Keratinocyte (primary cell): Measurements from ENCODE around the gene ETV1. TPM values are rescaled to one million over a fixed set of nuclear protein-coding genes. Genes with fewer than 3 reads are reported as not detected.

Experiments used
- DNase-seq: peaks from one replicate; pipeline ENCODE4 v3.0.0-alpha.2; 2011; ENCODE audit warnings: low read depth, missing footprints, low spot score
- FAIRE-seq: peaks from 2 replicates; lab custom pipeline; 2011; peaks lifted over from hg19 to GRCh38; lab: Jason Lieb, UNC
- H2AFZ ChIP-seq: 2 replicates; pipeline ENCODE4 v1.6.0; 2012; ENCODE audit warnings: low read length, control low read depth, inconsistent platforms; ENCODE audit not compliant: control insufficient read depth
- H3K27ac ChIP-seq: 2 replicates; pipeline ENCODE4 v1.5.1; 2011; ENCODE audit warnings: low read length; ENCODE audit not compliant: control insufficient read depth, insufficient read depth
- H3K27me3 ChIP-seq: 3 replicates; pipeline ENCODE4 v1.6.0; 2011; ENCODE audit warnings: low read length; ENCODE audit not compliant: control insufficient read depth, insufficient read depth; ENCODE audit errors: extremely low read depth
- H3K36me3 ChIP-seq, 2 experiments: 2 replicates in 1 of 2; 3 replicates in 1 of 2; pipeline ENCODE4 v1.5.1; 2011; ENCODE audit warnings: low read length in 2 of 2, mild to moderate bottlenecking in 1 of 2; ENCODE audit not compliant: control insufficient read depth in 2 of 2, insufficient read depth in 2 of 2; ENCODE audit errors: extremely low read depth in 1 of 2
- H3K4me1 ChIP-seq: 3 replicates; pipeline ENCODE4 v1.5.1; 2011; ENCODE audit warnings: low read length; ENCODE audit not compliant: control insufficient read depth, insufficient read depth; ENCODE audit errors: extremely low read depth
- H3K4me2 ChIP-seq: 3 replicates; pipeline ENCODE4 v1.6.0; 2011; ENCODE audit warnings: low read depth, low read length; ENCODE audit not compliant: control insufficient read depth, insufficient read depth; ENCODE audit errors: extremely low read depth
- H3K4me3 ChIP-seq, 3 experiments: fragments of 200-600 bp in 1 of 3; sonication (generic) in 1 of 3; 2 replicates in 2 of 3; 3 replicates in 1 of 3; pipeline ENCODE4 v1.5.1; 2011 to 2016; ENCODE audit warnings: low read length in 3 of 3, mild to moderate bottlenecking in 3 of 3, control low read depth in 2 of 3, inconsistent platforms in 1 of 3, low read depth in 1 of 3, mixed read lengths in 1 of 3, mixed run types in 1 of 3, moderate library complexity in 1 of 3; ENCODE audit not compliant: control insufficient read depth in 2 of 3, insufficient read depth in 2 of 3; ENCODE audit errors: extremely low read depth in 1 of 3
- H3K79me2 ChIP-seq: 2 replicates; pipeline ENCODE4 v1.6.0; 2012; ENCODE audit warnings: low read length; ENCODE audit not compliant: control insufficient read depth, insufficient read depth
- H3K9ac ChIP-seq: 3 replicates; pipeline ENCODE4 v1.6.0; 2011; ENCODE audit warnings: low read length; ENCODE audit not compliant: control insufficient read depth, insufficient read depth; ENCODE audit errors: extremely low read depth
- H3K9me1 ChIP-seq: 3 replicates; pipeline ENCODE4 v1.6.0; 2011; ENCODE audit warnings: low read length; ENCODE audit not compliant: control insufficient read depth, insufficient read depth; ENCODE audit errors: extremely low read depth
- H3K9me3 ChIP-seq: 2 replicates; pipeline ENCODE4 v1.5.1; 2012; ENCODE audit warnings: low read depth, low read length; ENCODE audit not compliant: control insufficient read depth
- H4K20me1 ChIP-seq: 3 replicates; pipeline ENCODE4 v1.6.0; 2011; ENCODE audit warnings: low read length; ENCODE audit not compliant: control insufficient read depth, insufficient read depth; ENCODE audit errors: extremely low read depth
- EZH2 ChIP-seq: IDR thresholded peaks from one replicate; pipeline ENCODE4 v1.6.1; 2012; ENCODE audit warnings: inconsistent platforms, mild to moderate bottlenecking, low read length, moderate library complexity
- dilution Hi-C: fragments of 300-500 bp; cut with MboI; formaldehyde crosslinking; loops from one replicate; pipeline ENCODE4 v1.7.0; 2020; ENCODE audit warnings: low sequenced_read_pairs; ENCODE audit not compliant: extremely low pct_ligation_motif_present
- polyA plus RNA-seq, 5 experiments: library from polyadenylated mRNA; depleted of rRNA in 3 of 5; stranded (reverse) in 3 of 5; stranded (forward) in 1 of 5; unstranded in 1 of 5; fragments of >200 nt; gene quantifications; 1 replicate in 1 of 5; 2 replicates in 3 of 5; 3 replicates in 1 of 5; pipeline versions ENCODE4 v1.2.1 to v1.2.3, GENCODE V29; 2011 to 2012; ENCODE audit warnings: missing spikeins in 2 of 5, low read depth in 1 of 5, low replicate concordance in 1 of 5
- TF ChIP-seq, protein P1 (sequence below), 3 experiments: IDR thresholded peaks in 1 of 3; conservative IDR thresholded peaks in 1 of 3; optimal IDR thresholded peaks in 1 of 3; 2 replicates in 2 of 3; 3 replicates in 1 of 3; pipeline versions ENCODE3 to v1.5.1; 2011; ENCODE audit warnings: low read length in 3 of 3, mild to moderate bottlenecking in 3 of 3, moderate library complexity in 2 of 3, control low read depth in 1 of 3, inconsistent platforms in 1 of 3; ENCODE audit not compliant: insufficient read depth in 2 of 3; ENCODE audit errors: extremely low read depth in 1 of 3

The ETV1 gene
- polyA plus RNA-seq, 1 donor (not counting 4 experiments of a cell fraction or from before 2014, with no cell fraction given) = 5.0 TPM

DNA sequence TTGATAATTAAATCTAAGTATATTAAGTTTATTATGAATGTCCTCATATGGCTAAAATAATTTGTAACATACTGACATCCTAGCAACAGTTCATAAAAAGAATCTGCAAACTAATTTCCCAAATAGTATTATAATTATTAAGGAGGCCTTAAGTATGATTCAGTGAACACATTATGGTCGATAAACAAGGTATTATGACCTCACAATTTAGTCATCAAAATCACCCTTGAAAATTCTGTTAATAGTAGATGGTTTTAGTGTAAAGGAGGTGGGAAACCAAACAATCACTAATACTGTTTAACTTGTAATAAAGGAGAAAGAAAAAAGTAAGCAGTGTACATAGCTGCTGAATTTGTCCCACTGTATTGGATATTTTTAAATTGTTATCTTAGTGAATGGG, 2.1 kb downstream of the ETV1 start:
- no peaks in the 10 kb centered on the region for H3K79me2 ChIP-seq
- no peak overlapping the region for H3K27ac ChIP-seq
- no peak overlapping the region for H3K9ac ChIP-seq
- H3K4me1 ChIP-seq = peaks cover 13% of the 10 kb centered on the region
- TF ChIP-seq EZH2 = no peak
- TF ChIP-seq, protein P1, sequence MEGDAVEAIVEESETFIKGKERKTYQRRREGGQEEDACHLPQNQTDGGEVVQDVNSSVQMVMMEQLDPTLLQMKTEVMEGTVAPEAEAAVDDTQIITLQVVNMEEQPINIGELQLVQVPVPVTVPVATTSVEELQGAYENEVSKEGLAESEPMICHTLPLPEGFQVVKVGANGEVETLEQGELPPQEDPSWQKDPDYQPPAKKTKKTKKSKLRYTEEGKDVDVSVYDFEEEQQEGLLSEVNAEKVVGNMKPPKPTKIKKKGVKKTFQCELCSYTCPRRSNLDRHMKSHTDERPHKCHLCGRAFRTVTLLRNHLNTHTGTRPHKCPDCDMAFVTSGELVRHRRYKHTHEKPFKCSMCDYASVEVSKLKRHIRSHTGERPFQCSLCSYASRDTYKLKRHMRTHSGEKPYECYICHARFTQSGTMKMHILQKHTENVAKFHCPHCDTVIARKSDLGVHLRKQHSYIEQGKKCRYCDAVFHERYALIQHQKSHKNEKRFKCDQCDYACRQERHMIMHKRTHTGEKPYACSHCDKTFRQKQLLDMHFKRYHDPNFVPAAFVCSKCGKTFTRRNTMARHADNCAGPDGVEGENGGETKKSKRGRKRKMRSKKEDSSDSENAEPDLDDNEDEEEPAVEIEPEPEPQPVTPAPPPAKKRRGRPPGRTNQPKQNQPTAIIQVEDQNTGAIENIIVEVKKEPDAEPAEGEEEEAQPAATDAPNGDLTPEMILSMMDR (optimal IDR thresholded peaks at IDR 0.05 in 1 of 3, IDR thresholded peaks at IDR 0.05 in 1 of 3, conservative IDR thresholded peaks at IDR 0.05 in 1 of 3; ENCODE audit: extremely low read depth in 1 of 3, insufficient read depth in 2 of 3, low read length in 3 of 3) = no peak
- H2AFZ ChIP-seq = no peak overlapping the region
- DNase-seq = no peak
- H3K9me3 ChIP-seq = no peaks in the 10 kb centered on the region
- H3K4me3 ChIP-seq = no peak overlapping the region
- no peaks in the 10 kb centered on the region for H4K20me1 ChIP-seq
- no peaks in the 10 kb centered on the region for H3K27me3 ChIP-seq
- H3K9me1 ChIP-seq = no peaks in the 10 kb centered on the region
- H3K36me3 ChIP-seq = no peaks in the 10 kb centered on the region
- dilution Hi-C loops = no loop called here
- no peak for FAIRE-seq
- H3K4me2 ChIP-seq = no peak overlapping the region

DNA sequence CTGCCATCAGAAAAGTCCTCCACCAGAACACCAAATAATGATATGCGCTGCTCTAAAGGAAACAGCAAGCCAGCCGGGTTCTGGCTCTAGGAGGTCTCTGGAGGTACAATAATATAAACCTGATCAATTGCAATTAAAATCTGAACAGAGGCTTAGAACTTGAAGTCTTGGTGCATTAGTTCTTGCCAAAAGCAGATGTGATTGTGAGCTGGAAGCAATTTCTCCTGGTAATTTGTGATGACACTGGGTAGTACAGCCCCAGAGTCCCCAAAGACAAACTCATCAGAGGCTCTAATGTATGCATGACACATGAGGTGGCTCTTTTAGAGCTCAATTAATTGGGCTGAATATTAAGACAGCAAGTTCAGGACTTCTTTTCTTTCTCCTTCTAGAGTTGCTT, 3.3 kb downstream of the ETV1 start:
- H3K4me3 ChIP-seq = no peak overlapping the region
- no peaks in the 10 kb centered on the region for H3K79me2 ChIP-seq
- no peak for TF ChIP-seq EZH2
- TF ChIP-seq, protein P1 (optimal IDR thresholded peaks at IDR 0.05 in 1 of 3, IDR thresholded peaks at IDR 0.05 in 1 of 3, conservative IDR thresholded peaks at IDR 0.05 in 1 of 3; ENCODE audit: extremely low read depth in 1 of 3, insufficient read depth in 2 of 3, low read length in 3 of 3) = no peak
- H3K4me1 ChIP-seq = peaks cover 13% of the 10 kb centered on the region
- FAIRE-seq (no peak), DNase-seq (no peak)
- H3K9me3 ChIP-seq = no peaks in the 10 kb centered on the region
- no peak overlapping the region for H3K27ac ChIP-seq
- H3K36me3 ChIP-seq = no peaks in the 10 kb centered on the region
- H3K27me3 ChIP-seq = no peaks in the 10 kb centered on the region
- H3K9me1 ChIP-seq = no peaks in the 10 kb centered on the region
- no peak overlapping the region for H3K4me2 ChIP-seq
- dilution Hi-C loops = no loop called here
- no peaks in the 10 kb centered on the region for H4K20me1 ChIP-seq
- no peak overlapping the region for H3K9ac ChIP-seq
- H2AFZ ChIP-seq = no peak overlapping the region
